Gastroesophageal sphincter (tissue), 4 donors: ENCODE measurements around the gene TMIGD1. TPM values are rescaled to one million over a fixed set of nuclear protein-coding genes. Genes with fewer than 3 reads are reported as not detected.

ENCODE experiments used
- ATAC-seq: fragments of 150-250 bp; one replicate; pipeline ENCODE4 v1.9.1; 2016; ENCODE audit warnings: mild to moderate bottlenecking, moderate library complexity
- H3K27ac ChIP-seq, 4 donors: fragments of 200-600 bp; sonication (generic) in 3 of 4; 1 replicate in 3 of 4; 2 replicates in 1 of 4; pipeline ENCODE4 v1.5.1; 2016 to 2019
- H3K27me3 ChIP-seq: fragments of 200-600 bp; sonication (generic); one replicate; pipeline ENCODE4 v1.5.1; 2019
- H3K36me3 ChIP-seq, 2 donors: fragments of 200-600 bp; sonication (generic); one replicate each; pipeline ENCODE4 v1.5.1; 2019; ENCODE audit warnings: control low read depth in 1 of 2
- H3K4me1 ChIP-seq, 3 donors: fragments of 200-600 bp; sonication (generic); 1 replicate in 2 of 3; 2 replicates in 1 of 3; pipeline ENCODE4 v1.5.1; 2016 to 2019; ENCODE audit warnings: control low read depth in 2 of 3
- H3K4me3 ChIP-seq, 2 donors: fragments of 200-600 bp; sonication (generic); one replicate each; pipeline ENCODE4 v1.5.1; 2019; ENCODE audit warnings: mild to moderate bottlenecking in 1 of 2, moderate library complexity in 1 of 2
- H3K9me3 ChIP-seq, 3 donors: fragments of 200-600 bp; sonication (generic); one replicate each; pipeline ENCODE4 v1.5.1; 2017 to 2019; ENCODE audit warnings: control low read depth in 2 of 3
- EP300 ChIP-seq: sonication (generic); formaldehyde crosslinking; IDR thresholded peaks from one replicate; pipeline ENCODE4 v1.6.1; 2017; ENCODE audit warnings: antibody characterized with exemption, mild to moderate bottlenecking
- POLR2A ChIP-seq, 2 donors: fragments of 450-650 bp; IDR thresholded peaks; one replicate each; pipeline ENCODE4 v1.6.1; 2017; ENCODE audit warnings: antibody characterized with exemption in 2 of 2, mild to moderate bottlenecking in 2 of 2, moderate library complexity in 1 of 2
- POLR2AphosphoS5 ChIP-seq: sonication (generic); formaldehyde crosslinking; IDR thresholded peaks from one replicate; pipeline ENCODE4 v1.6.1; 2017; ENCODE audit warnings: antibody characterized with exemption
- WGBS, 2 donors: methylation state at CpG; one replicate each; pipeline ENCODE4 v1.1.5; 2018; ENCODE audit warnings: low coverage in 1 of 2; 5-methylcytosine and 5-hydroxymethylcytosine counted together
- total RNA-seq, 4 donors: library from RNA; depleted of rRNA; stranded (reverse); fragments of >200 nt; gene quantifications; one replicate each; pipeline ENCODE4 v1.1.0, GENCODE V29; 2016
- TF ChIP-seq, protein P1 (sequence below), 4 experiments: fragments of 200-600 bp in 2 of 4; fragments of 450-650 bp in 2 of 4; sonication (generic) in 1 of 4; IDR thresholded peaks; one replicate each; pipeline ENCODE4 v1.5.1; 2017 to 2019; ENCODE audit warnings: antibody characterized with exemption in 4 of 4, mild to moderate bottlenecking in 2 of 4, moderate library complexity in 2 of 4

TMIGD1 gene
- total RNA-seq, 4 donors from 2014 or later: not detected

DNA sequence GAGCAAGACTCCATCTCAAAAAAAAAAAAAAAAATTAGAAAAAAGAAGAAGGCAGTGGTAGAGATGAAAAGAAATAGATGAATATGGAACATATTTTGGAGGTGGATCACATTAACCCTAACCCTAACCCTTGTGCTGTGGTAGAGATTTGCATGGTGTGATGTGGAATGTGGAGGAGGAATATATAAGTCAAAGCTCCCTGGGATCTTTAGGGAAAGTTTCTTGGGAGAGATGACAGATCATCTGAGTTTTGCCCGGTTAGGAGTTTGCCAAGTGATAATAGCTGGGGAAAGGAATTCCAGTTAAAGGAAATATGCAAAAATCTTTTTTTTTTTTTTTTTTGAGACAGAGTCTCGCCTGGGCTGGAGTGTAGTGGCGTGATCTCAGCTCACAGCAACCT lies 29.1 kb downstream of the TMIGD1 start:
- WGBS, 2 donors: 81 to 97% methylated on average over 3 of the region's 3 CpGs
- Histone ChIP-seq H3K36me3 (no peaks in the 10 kb centered on the region), H3K27ac (no peak overlapping the region), H3K9me3 (no peaks in the 10 kb centered on the region), H3K27me3 (no peaks in the 10 kb centered on the region), H3K4me3 (no peak overlapping the region), H3K4me1 (no peaks in the 10 kb centered on the region)
- no peak for ATAC-seq
- TF ChIP-seq POLR2AphosphoS5: no peak
- no peak for TF ChIP-seq POLR2A (IDR thresholded peaks at IDR 0.05)
- no peak for TF ChIP-seq EP300
- TF ChIP-seq, protein P1, sequence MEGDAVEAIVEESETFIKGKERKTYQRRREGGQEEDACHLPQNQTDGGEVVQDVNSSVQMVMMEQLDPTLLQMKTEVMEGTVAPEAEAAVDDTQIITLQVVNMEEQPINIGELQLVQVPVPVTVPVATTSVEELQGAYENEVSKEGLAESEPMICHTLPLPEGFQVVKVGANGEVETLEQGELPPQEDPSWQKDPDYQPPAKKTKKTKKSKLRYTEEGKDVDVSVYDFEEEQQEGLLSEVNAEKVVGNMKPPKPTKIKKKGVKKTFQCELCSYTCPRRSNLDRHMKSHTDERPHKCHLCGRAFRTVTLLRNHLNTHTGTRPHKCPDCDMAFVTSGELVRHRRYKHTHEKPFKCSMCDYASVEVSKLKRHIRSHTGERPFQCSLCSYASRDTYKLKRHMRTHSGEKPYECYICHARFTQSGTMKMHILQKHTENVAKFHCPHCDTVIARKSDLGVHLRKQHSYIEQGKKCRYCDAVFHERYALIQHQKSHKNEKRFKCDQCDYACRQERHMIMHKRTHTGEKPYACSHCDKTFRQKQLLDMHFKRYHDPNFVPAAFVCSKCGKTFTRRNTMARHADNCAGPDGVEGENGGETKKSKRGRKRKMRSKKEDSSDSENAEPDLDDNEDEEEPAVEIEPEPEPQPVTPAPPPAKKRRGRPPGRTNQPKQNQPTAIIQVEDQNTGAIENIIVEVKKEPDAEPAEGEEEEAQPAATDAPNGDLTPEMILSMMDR (IDR thresholded peaks at IDR 0.05): no peak

DNA sequence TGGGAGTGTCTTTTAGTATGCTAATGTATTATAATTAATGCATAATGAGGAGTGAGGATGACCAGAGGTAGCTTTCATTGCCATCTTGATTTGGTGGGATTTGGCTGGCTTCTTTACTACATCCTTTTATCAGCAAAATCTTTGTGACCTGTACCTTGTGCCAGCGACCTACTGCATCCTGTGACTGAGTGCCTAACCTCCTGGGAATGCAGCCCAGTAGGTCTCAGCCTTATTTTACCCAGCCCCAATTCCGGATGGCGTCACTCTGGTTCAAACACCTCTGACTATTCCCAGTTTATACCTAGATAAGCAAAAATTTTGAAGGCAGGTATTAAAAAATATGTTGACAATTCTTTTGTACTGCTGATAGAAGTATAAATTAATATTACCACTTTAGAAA lies 31.6 kb downstream of the TMIGD1 start:
- Histone ChIP-seq H3K9me3 (no peaks in the 10 kb centered on the region), H3K4me3 (no peak overlapping the region), H3K27me3 (no peaks in the 10 kb centered on the region), H3K27ac (no peak overlapping the region), H3K36me3 (no peaks in the 10 kb centered on the region), H3K4me1 (no peaks in the 10 kb centered on the region)
- 74 to 78% methylated on average over 1 to 3 of the region's 3 CpGs for WGBS, 2 donors
- no peak for ATAC-seq
- TF ChIP-seq POLR2A (IDR thresholded peaks at IDR 0.05) (no peak), EP300 (no peak)
- TF ChIP-seq, protein P1 (IDR thresholded peaks at IDR 0.05): no peak

DNA sequence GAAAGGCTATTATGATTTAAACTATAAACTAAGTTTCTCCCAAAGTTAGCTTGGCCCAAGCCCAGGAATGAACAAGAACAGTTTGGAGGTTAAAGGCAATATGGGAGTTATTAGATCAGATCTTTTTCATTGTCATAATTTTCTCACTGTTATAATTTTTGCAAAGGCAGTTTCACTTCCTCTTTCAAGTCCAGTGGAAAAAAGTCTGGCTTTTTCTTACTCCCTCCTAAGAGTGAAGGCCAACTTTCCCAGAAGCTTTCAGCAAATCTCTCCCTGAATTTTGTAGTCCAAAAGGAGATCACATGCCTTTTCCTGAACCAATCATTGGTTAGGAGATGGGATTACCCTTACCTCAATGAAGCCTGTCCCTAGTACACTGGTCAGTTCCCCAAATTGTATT lies 33.0 kb downstream of the TMIGD1 start:
- no peaks in the 10 kb centered on the region for H3K27me3 ChIP-seq
- no peak for ATAC-seq

DNA sequence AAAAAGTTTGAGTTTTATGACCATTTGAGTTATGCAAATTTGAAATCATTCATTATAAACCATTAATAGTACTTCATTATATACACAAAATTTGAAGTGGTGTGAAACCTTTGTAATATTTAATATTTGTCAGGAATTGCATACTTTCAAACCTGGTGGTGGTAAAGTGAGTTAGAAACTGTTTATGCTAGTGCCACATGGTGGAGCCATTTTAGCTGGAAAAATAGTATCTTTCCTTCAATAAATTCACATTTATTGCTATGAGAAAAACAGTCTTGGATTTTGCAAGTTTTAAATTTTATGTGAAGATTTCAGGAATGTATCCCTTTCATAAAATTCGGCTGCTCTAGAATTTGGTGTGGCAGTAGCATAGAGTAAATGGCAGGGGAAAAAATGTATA lies 34.9 kb downstream of the TMIGD1 start:
- H3K4me1 ChIP-seq: no peaks in the 10 kb centered on the region
- H3K9me3 ChIP-seq: no peaks in the 10 kb centered on the region
- no peak for TF ChIP-seq POLR2AphosphoS5
- TF ChIP-seq EP300: no peak
- TF ChIP-seq POLR2A (IDR thresholded peaks at IDR 0.05): no peak
- TF ChIP-seq, protein P1 (IDR thresholded peaks at IDR 0.05): no peak
- H3K4me3 ChIP-seq: no peak overlapping the region
- no peaks in the 10 kb centered on the region for H3K27me3 ChIP-seq
- H3K36me3 ChIP-seq: no peaks in the 10 kb centered on the region
- ATAC-seq: no peak
- H3K27ac ChIP-seq: no peak overlapping the region
- 60 to 82% methylated on average over 1 of the region's 1 CpG for WGBS, 2 donors

More for the DNA sequence above, 33.0 kb downstream of the TMIGD1 start:
- TF ChIP-seq POLR2AphosphoS5: no peak
- TF ChIP-seq POLR2A (IDR thresholded peaks at IDR 0.05): no peak
- TF ChIP-seq, protein P1 (IDR thresholded peaks at IDR 0.05): no peak
- no peak for TF ChIP-seq EP300
- Histone ChIP-seq H3K4me3 (no peak overlapping the region), H3K9me3 (no peaks in the 10 kb centered on the region), H3K4me1 (no peaks in the 10 kb centered on the region), H3K36me3 (no peaks in the 10 kb centered on the region), H3K27ac (no peak overlapping the region)

DNA sequence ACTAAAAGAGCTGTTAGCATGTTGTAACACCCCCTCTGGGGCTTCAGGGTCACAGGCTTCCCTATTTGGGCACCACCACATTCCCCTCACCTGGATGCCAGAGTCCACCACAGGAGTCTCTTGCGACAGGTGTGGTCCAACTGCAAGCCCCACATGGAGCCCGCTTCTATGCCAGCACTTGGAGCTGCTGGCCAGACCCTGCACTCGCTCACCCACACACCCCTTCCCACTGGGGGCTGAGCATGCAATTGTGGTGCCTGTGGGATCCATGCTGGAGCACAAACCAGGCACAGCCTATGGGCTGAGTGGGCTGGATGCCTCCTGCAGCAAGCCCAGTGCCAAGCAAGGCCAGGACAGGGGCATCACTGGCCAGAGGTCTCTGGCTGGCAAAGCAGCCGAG lies 36.1 kb downstream of the TMIGD1 start:
- TF ChIP-seq EP300 (no peak), POLR2AphosphoS5 (no peak), POLR2A (IDR thresholded peaks at IDR 0.05) (no peak)
- TF ChIP-seq, protein P1 (IDR thresholded peaks at IDR 0.05): no peak
- WGBS, 2 donors: 100% methylated on average over 1 of the region's 4 CpGs; no CpG with 5 or more reads in 1 of the 2 donors
- no peak overlapping the region for H3K4me3 ChIP-seq
- H3K36me3 ChIP-seq: no peaks in the 10 kb centered on the region
- no peaks in the 10 kb centered on the region for H3K9me3 ChIP-seq
- no peaks in the 10 kb centered on the region for H3K27me3 ChIP-seq
- no peaks in the 10 kb centered on the region for H3K4me1 ChIP-seq
- ATAC-seq: no peak
- H3K27ac ChIP-seq: no peak overlapping the region
